ENCODE results near the gene TBP.

GRCh38 chr6:170536671-170537070, 17.5 kb upstream of the TBP start:
- TF ChIP-seq ZNF274 (IDR thresholded peaks at IDR 0.05; ENCODE audit: low read depth, low read length) (no peak), SUZ12 (IDR thresholded peaks at IDR 0.05; ENCODE audit: extremely low read depth, insufficient read depth, insufficient read length) (no peak)

Measured in NT2/D1 (cell line).